SK-N-SH (cell line): ENCODE measurements around the gene IGF2BP3. TPM values are rescaled to one million over a fixed set of nuclear protein-coding genes. Genes with fewer than 3 reads are reported as not detected.

Experiments
- CTCF ChIA-PET: fragments of 300-600, 350-600 bp; formaldehyde crosslinking; extraction: SDS; loops from one replicate; lab custom pipeline; 2021; lab: Yijun Ruan, JAX
- POLR2A ChIA-PET: fragments of 350-600 bp; sonication (Branson Sonifier 250); formaldehyde crosslinking; extraction: SDS; loops from one replicate; lab custom pipeline; 2020; ENCODE audit warnings: antibody characterized with exemption, inconsistent platforms; lab: Yijun Ruan, JAX
- DNase-seq: peaks from one replicate; pipeline ENCODE4 v3.0.0; 2012
- H2AFZ ChIP-seq: fragments of 200-600 bp; sonication (generic); 2 replicates; pipeline ENCODE4 v1.8.1; 2016; ENCODE audit warnings: antibody characterized with exemption, mild to moderate bottlenecking, low read depth
- H3F3A ChIP-seq: fragments of 200-600 bp; sonication (generic); replicated peaks from 2 replicates; pipeline ENCODE3; 2016; ENCODE audit warnings: antibody characterized with exemption, mild to moderate bottlenecking; ENCODE audit not compliant: insufficient read depth
- H3K27ac ChIP-seq, 2 experiments: fragments of 200-500 bp in 1 of 2; fragments of 200-600 bp in 1 of 2; sonication (Bioruptor generic) in 1 of 2; sonication (generic), shearing (Covaris generic) in 1 of 2; 2 replicates each; pipeline versions ENCODE4 v1.5.1 to v1.6.1; 2014 to 2016; ENCODE audit warnings: low read depth in 2 of 2, inconsistent platforms in 1 of 2, low read length in 1 of 2, mild to moderate bottlenecking in 1 of 2, mixed read lengths in 1 of 2
- H3K27me3 ChIP-seq: fragments of 200-600 bp; sonication (generic), shearing (Covaris generic); 2 replicates; pipeline ENCODE4 v1.6.1; 2016; ENCODE audit warnings: mixed run types; ENCODE audit not compliant: insufficient read depth
- H3K36me3 ChIP-seq, 2 experiments: fragments of 200-500 bp in 1 of 2; fragments of 200-600 bp in 1 of 2; sonication (Bioruptor generic) in 1 of 2; sonication (generic) in 1 of 2; replicated peaks in 1 of 2; 2 replicates each; pipeline versions ENCODE3 to v1.5.1; 2014 to 2016; ENCODE audit warnings: low read length in 1 of 2, mild to moderate bottlenecking in 1 of 2; ENCODE audit not compliant: insufficient read depth in 2 of 2, control insufficient read depth in 1 of 2
- H3K4me1 ChIP-seq, 2 experiments: fragments of 200-500 bp in 1 of 2; fragments of 200-600 bp in 1 of 2; sonication (Bioruptor generic) in 1 of 2; sonication (generic), shearing (Covaris generic) in 1 of 2; 2 replicates each; pipeline versions ENCODE4 v1.5.1 to v1.6.1; 2014 to 2016; ENCODE audit warnings: low read depth in 1 of 2, low read length in 1 of 2, mixed run types in 1 of 2; ENCODE audit not compliant: insufficient read depth in 2 of 2, control insufficient read depth in 1 of 2
- H3K4me2 ChIP-seq: fragments of 200-600 bp; sonication (generic), shearing (Covaris generic); 2 replicates; pipeline ENCODE4 v1.6.1; 2017; ENCODE audit warnings: mixed run types
- H3K4me3 ChIP-seq, 2 experiments: fragments of 200-500 bp in 1 of 2; fragments of 200-600 bp in 1 of 2; sonication (Bioruptor generic) in 1 of 2; sonication (generic), shearing (Covaris generic) in 1 of 2; 2 replicates each; pipeline versions ENCODE4 v1.5.1 to v1.8.1; 2014 to 2016; ENCODE audit warnings: low read depth in 2 of 2, inconsistent platforms in 1 of 2, low read length in 1 of 2, mild to moderate bottlenecking in 1 of 2, mixed read lengths in 1 of 2, moderate library complexity in 1 of 2
- H3K79me2 ChIP-seq: fragments of 200-600 bp; sonication (generic); 2 replicates; pipeline ENCODE4 v1.8.1; 2017; ENCODE audit warnings: mild to moderate bottlenecking; ENCODE audit not compliant: insufficient read depth
- H3K9ac ChIP-seq: fragments of 200-600 bp; sonication (generic); 2 replicates; pipeline ENCODE4 v1.6.1; 2017; ENCODE audit warnings: mixed run types
- H3K9me2 ChIP-seq: fragments of 200-600 bp; sonication (generic); 2 replicates; pipeline ENCODE4 v1.6.1; 2017; ENCODE audit warnings: mixed run types
- H3K9me3 ChIP-seq: fragments of 200-600 bp; sonication (generic); 2 replicates; pipeline ENCODE4 v1.6.1; 2017; ENCODE audit warnings: mixed run types, mild to moderate bottlenecking, moderate library complexity
- H4K20me1 ChIP-seq: fragments of 200-600 bp; sonication (generic); 2 replicates; pipeline ENCODE4 v1.6.1; 2017; ENCODE audit warnings: mild to moderate bottlenecking, mixed run types; ENCODE audit not compliant: insufficient read depth
- CHD2 ChIP-seq: fragments of 150-350 bp; IDR thresholded peaks from 2 replicates; pipeline ENCODE4 v1.6.1; 2018; ENCODE audit warnings: low read length; ENCODE audit not compliant: partially characterized antibody
- EZH2phosphoT487 ChIP-seq: fragments of 200-600 bp; sonication (generic); IDR thresholded peaks from 2 replicates; pipeline ENCODE4 v1.6.1; 2017; ENCODE audit warnings: low read depth, mixed run types, mild to moderate bottlenecking, antibody characterized with exemption, moderate library complexity, borderline replicate concordance
- FOXM1 ChIP-seq: IDR thresholded peaks from 2 replicates; pipeline ENCODE4 v1.4.0; 2012; ENCODE audit warnings: low read depth, mild to moderate bottlenecking
- MEF2A ChIP-seq: IDR thresholded peaks from 2 replicates; pipeline ENCODE4 v1.4.0; 2012; ENCODE audit warnings: low read depth, borderline replicate concordance
- NFIC ChIP-seq: IDR thresholded peaks from 2 replicates; pipeline ENCODE4 v1.4.0; 2012; ENCODE audit warnings: borderline replicate concordance
- NRF1 ChIP-seq: IDR thresholded peaks from 2 replicates; pipeline ENCODE4 v1.6.1; 2012; ENCODE audit warnings: low read depth, mild to moderate bottlenecking, low read length
- POLR2AphosphoS5 ChIP-seq: IDR thresholded peaks from 2 replicates; pipeline ENCODE4 v1.6.1; 2012; ENCODE audit warnings: low read depth, low read length
- RAD21 ChIP-seq: IDR thresholded peaks from 2 replicates; pipeline ENCODE4 v1.6.1; 2012; ENCODE audit warnings: mild to moderate bottlenecking, low read length
- RFX5 ChIP-seq: IDR thresholded peaks from 2 replicates; pipeline ENCODE4 v1.6.1; 2012; ENCODE audit warnings: mild to moderate bottlenecking, improper control_type of control experiment, low read length
- RXRA ChIP-seq: IDR thresholded peaks from 2 replicates; pipeline ENCODE4 v1.4.0; 2012; ENCODE audit warnings: low read depth, mild to moderate bottlenecking, borderline replicate concordance
- SIN3A ChIP-seq: IDR thresholded peaks from 2 replicates; pipeline ENCODE4 v1.6.1; 2012; ENCODE audit warnings: low read depth, mild to moderate bottlenecking, low read length, moderate library complexity, borderline replicate concordance
- SMC3 ChIP-seq: IDR thresholded peaks from 2 replicates; pipeline ENCODE4 v1.6.1; 2012; ENCODE audit warnings: low read depth, low read length, improper control_type of control experiment
- TEAD4 ChIP-seq: IDR thresholded peaks from 2 replicates; pipeline ENCODE4 v1.4.0; 2012; ENCODE audit warnings: mild to moderate bottlenecking, borderline replicate concordance; ENCODE audit not compliant: insufficient read depth
- YY1 ChIP-seq: IDR thresholded peaks from 2 replicates; pipeline ENCODE4 v1.4.0; 2012; ENCODE audit warnings: low read depth, mild to moderate bottlenecking
- WGBS: methylation state at CpG from one replicate; pipeline ENCODE4 v1.1.6; 2017; ENCODE audit warnings: low lambda C conversion rate; 5-methylcytosine and 5-hydroxymethylcytosine counted together
- polyA plus RNA-seq, 3 experiments: library from polyadenylated mRNA; depleted of rRNA; stranded (reverse); fragments of >200 nt; gene quantifications; 2 replicates each; pipeline ENCODE4 v1.2.3, GENCODE V29; 2012
- TF ChIP-seq, protein P1 (sequence below): IDR thresholded peaks from 2 replicates; pipeline ENCODE4 v1.4.0; 2012; ENCODE audit warnings: low read depth, borderline replicate concordance
- TF ChIP-seq, protein P2 (sequence below): fragments of 200-600 bp; sonication (generic); IDR thresholded peaks from 2 replicates; pipeline ENCODE4 v1.6.1; 2017; ENCODE audit warnings: antibody characterized with exemption, mild to moderate bottlenecking, moderate library complexity
- TF ChIP-seq, protein P3 (sequence below): fragments of 150-350 bp; IDR thresholded peaks from 2 replicates; pipeline ENCODE4 v1.6.1; 2017; ENCODE audit warnings: antibody characterized with exemption, low read length, low read depth, borderline replicate concordance

The IGF2BP3 gene
- polyA plus RNA-seq, 1 of the 3 experiments (the other 2 are of a cell fraction) = 34.4 TPM

DNA sequence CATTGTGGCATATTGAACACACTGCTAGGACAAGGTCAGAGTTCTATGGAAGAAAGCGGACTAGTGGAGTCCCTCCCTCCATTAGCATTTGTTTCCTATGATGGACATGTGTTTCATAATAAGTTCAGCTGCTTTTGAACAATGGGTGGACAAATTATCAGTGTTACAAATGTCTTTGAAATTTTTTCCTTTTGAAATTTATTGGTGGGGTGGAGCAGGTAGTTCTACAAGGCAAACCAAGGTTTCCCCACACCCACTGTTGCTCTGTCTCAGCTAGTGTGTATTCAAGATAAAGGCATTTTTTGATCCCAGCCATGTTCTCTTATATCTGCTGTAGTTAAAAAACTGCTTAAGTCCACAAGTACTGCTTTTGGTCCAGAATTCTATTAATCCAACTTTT lies 91.3 kb downstream of the IGF2BP3 start:
- Histone ChIP-seq H3K27ac (no peak overlapping the region), H3K4me1 (peaks cover 0 to 12% of the 10 kb centered on the region in 2 experiments; a peak in 2 of 4 replicates), H4K20me1 (peaks cover 47% of the 10 kb centered on the region), H3K27me3 (no peaks in the 10 kb centered on the region), H3K4me2 (no peak overlapping the region), H2AFZ (no peak overlapping the region)
- POLR2A ChIA-PET = interaction anchor here (1.0 kb wide), 1 partner anchor 11 kb away, joined by 3 read pairs; no protein-coding TSS in a partner anchor
- TF ChIP-seq TEAD4 (no peak), SIN3A (no peak), NRF1 (no peak), RAD21 (no peak), RXRA (no peak), CHD2 (no peak)
- TF ChIP-seq, protein P1, sequence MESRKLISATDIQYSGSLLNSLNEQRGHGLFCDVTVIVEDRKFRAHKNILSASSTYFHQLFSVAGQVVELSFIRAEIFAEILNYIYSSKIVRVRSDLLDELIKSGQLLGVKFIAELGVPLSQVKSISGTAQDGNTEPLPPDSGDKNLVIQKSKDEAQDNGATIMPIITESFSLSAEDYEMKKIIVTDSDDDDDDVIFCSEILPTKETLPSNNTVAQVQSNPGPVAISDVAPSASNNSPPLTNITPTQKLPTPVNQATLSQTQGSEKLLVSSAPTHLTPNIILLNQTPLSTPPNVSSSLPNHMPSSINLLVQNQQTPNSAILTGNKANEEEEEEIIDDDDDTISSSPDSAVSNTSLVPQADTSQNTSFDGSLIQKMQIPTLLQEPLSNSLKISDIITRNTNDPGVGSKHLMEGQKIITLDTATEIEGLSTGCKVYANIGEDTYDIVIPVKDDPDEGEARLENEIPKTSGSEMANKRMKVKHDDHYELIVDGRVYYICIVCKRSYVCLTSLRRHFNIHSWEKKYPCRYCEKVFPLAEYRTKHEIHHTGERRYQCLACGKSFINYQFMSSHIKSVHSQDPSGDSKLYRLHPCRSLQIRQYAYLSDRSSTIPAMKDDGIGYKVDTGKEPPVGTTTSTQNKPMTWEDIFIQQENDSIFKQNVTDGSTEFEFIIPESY = no peak
- TF ChIP-seq, all 33 proteins: peak for 0
- H3K4me3 ChIP-seq = no peak overlapping the region
- no peak overlapping the region for H3K9ac ChIP-seq
- no peak for DNase-seq
- peaks cover 98% of the 10 kb centered on the region for H3K79me2 ChIP-seq
- 100% methylated on average over 1 of the region's 1 CpG for WGBS
- no peaks in the 10 kb centered on the region for H3K9me2 ChIP-seq
- CTCF ChIA-PET = interaction anchor here (0.9 kb wide), 1 partner anchor 21 kb away, joined by 3 read pairs; no protein-coding TSS in a partner anchor
- H3K9me3 ChIP-seq = no peaks in the 10 kb centered on the region
- H3F3A ChIP-seq = peaks cover 21% of the 10 kb centered on the region
- peaks cover 5 to 46% of the 10 kb centered on the region in 2 experiments for H3K36me3 ChIP-seq

DNA sequence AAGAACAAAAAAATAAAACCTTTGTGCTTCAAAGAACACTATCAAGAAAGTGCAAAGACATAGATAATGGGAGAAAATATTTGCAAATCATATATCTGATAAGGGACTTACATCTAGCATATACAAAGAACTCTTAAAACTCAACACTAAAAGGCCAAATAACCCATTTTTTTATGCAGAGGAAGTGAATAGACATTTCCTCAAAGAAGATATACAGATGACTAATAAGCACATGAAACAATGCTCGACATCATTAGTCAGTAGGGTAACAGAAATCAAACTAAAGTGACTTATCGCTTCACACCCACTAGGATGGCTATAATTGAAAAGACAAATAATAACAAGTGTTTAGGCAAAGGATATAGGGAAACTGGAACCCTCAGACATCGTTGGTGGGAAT lies 93.2 kb downstream of the IGF2BP3 start:
- Histone ChIP-seq H3K4me1 (peaks cover 3 to 27% of the 10 kb centered on the region in 2 experiments; a peak in 3 of 4 replicates), H4K20me1 (peaks cover 52% of the 10 kb centered on the region), H3K27me3 (no peaks in the 10 kb centered on the region), H3K4me2 (no peak overlapping the region), H3K9me2 (no peaks in the 10 kb centered on the region), H3K9me3 (no peaks in the 10 kb centered on the region), H3K27ac (peak overlapping the region in 1 of 2 experiments; percentile 9; a peak in 1 of 4 replicates), H3K36me3 (peaks cover 5 to 37% of the 10 kb centered on the region in 2 experiments), H3F3A (peaks cover 31% of the 10 kb centered on the region), H2AFZ (no peak overlapping the region), H3K9ac (no peak overlapping the region), H3K4me3 (no peak overlapping the region), H3K79me2 (peaks cover 91% of the 10 kb centered on the region)
- ChIA-PET POLR2A (no interaction called here), CTCF (no interaction called here)
- no peak for DNase-seq
- TF ChIP-seq, protein P2, sequence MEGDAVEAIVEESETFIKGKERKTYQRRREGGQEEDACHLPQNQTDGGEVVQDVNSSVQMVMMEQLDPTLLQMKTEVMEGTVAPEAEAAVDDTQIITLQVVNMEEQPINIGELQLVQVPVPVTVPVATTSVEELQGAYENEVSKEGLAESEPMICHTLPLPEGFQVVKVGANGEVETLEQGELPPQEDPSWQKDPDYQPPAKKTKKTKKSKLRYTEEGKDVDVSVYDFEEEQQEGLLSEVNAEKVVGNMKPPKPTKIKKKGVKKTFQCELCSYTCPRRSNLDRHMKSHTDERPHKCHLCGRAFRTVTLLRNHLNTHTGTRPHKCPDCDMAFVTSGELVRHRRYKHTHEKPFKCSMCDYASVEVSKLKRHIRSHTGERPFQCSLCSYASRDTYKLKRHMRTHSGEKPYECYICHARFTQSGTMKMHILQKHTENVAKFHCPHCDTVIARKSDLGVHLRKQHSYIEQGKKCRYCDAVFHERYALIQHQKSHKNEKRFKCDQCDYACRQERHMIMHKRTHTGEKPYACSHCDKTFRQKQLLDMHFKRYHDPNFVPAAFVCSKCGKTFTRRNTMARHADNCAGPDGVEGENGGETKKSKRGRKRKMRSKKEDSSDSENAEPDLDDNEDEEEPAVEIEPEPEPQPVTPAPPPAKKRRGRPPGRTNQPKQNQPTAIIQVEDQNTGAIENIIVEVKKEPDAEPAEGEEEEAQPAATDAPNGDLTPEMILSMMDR = no peak
- TF ChIP-seq NRF1 (no peak), EZH2phosphoT487 (no peak), YY1 (no peak), MEF2A (no peak), NFIC (no peak), RFX5 (no peak), POLR2AphosphoS5 (no peak), RAD21 (no peak), RXRA (no peak), SIN3A (no peak), TEAD4 (no peak), SMC3 (no peak), FOXM1 (no peak)
- TF ChIP-seq, protein P3, sequence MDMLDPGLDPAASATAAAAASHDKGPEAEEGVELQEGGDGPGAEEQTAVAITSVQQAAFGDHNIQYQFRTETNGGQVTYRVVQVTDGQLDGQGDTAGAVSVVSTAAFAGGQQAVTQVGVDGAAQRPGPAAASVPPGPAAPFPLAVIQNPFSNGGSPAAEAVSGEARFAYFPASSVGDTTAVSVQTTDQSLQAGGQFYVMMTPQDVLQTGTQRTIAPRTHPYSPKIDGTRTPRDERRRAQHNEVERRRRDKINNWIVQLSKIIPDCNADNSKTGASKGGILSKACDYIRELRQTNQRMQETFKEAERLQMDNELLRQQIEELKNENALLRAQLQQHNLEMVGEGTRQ = no peak
- 73% methylated on average over 3 of the region's 3 CpGs for WGBS
